Stimulated activated CD8-positive, alpha-beta memory T cell treated with anti-CD3 and anti-CD28 coated beads, Interleukin-12 subunit alpha, Interleukin-12 subunit beta, amount 100 ng/mL, for 24 hours (primary cell): ENCODE data around the gene OR7C1.
"Not testable (repeated sequence)": the region's sequence is repeated elsewhere in the genome, so short reads cannot be mapped to it uniquely, and the experiment has no call there.

ENCODE experiments used
- DNase-seq: peaks from one replicate; pipeline ENCODE4 v3.0.0-alpha.2; 2020; ENCODE audit errors: extremely low read depth

Gene OR7C1

DNA sequence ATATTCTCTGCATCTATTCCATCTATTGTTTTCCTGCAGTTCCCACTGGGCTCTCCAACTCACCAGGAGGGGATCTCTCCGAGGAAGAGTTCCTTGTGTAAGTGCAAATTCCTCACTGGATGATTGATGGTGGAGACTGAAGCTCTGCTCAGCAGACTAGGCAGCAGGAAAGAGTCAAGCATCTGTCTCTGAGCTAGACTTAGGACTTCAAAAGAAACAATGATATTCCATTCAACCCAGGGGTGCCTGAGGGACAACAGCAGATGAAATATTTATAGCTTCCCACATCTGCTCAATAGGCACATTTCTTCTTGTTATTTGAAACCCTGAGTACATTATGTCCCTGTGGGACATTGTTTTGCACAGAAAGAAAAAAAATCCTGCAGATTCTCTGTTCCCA lies at the start of gene OR7C1, which contains the start of gene OR7A5:
Gene OR7C1, minus strand, starts transcription at position 175 of the 400 bp plus-strand sequence. CDS start 35,049 bp downstream, outside the sequence.
Gene OR7A5, minus strand, starts transcription at position 175 of the 400 bp plus-strand sequence. CDS start 6,944 bp downstream, outside the sequence.
- no peak for DNase-seq

GRCh38 chr19:14871619-14872230 lies 36.7 kb upstream of the OR7C1 start:
- no peak for DNase-seq

DNA sequence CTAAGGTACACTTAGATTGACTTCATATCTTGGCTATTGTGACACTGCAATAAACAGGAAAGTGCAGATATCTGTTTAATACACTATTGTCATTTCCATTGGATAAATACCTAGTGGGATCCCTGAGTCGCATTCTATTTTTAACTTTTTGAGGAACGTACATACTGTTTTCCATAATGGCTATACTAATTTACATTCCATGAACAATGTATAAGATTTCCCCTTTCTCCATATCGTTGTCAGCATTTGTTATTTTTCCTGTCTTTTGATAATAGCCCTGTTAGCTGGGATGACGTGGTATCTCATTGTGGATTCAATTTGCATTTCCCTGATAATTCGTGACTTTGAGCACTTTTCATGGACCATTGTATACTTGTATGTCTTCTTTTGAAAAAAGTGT lies 33.5 kb upstream of the OR7C1 start:
- no peak for DNase-seq

- DNase-seq: no peak
These were observed 13.8 kb upstream of the OR7C1 start, which contains the start of gene OR7A10 for GRCh38 chr19:14848822-14849221. OR7A10 (minus strand) TSS chr19:14848922; CDS start chr19:14841877, 7,045 bp downstream.

GRCh38 chr19:14843578-14843977 lies 8.6 kb upstream of the OR7C1 start:
- DNase-seq: no peak

DNA sequence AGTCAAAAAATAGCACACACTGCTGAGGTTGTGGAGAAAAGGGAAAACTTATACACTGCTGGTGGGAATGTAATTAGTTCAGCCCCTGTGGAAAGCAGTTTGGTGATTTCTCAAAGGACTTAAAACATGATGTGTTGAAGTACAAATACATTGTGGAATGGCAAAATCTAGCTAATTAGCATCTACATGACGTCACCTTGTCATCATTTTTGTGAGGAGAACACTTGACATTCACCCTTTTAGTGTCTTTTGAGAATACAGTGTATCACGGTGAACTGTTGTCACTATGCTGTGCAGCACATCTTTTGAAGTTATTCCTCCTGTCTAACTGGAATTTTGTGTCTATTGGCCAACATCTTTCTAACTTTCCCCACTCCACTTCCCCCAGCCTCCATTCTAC lies 8.2 kb upstream of the OR7C1 start:
- no peak for DNase-seq

DNA sequence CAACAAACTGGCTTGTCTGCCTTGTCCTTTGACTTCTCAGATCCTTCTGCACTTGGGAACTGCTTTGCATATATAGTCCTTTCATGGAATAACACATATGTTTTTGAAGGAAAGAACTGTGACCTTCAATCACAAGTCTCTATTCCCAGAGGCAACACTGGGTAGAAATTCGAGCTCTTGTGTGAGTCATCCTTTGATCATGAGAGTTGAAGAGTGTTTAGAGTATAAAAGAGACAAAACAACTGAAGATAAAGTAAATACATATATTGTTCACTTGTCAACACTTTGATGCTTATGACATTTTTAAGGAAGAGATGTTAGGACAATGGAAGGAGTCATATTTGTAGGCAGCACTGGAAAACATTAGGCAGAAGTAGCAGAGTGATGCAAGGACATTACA lies 5.2 kb upstream of the OR7C1 start:
- DNase-seq: no peak

DNA sequence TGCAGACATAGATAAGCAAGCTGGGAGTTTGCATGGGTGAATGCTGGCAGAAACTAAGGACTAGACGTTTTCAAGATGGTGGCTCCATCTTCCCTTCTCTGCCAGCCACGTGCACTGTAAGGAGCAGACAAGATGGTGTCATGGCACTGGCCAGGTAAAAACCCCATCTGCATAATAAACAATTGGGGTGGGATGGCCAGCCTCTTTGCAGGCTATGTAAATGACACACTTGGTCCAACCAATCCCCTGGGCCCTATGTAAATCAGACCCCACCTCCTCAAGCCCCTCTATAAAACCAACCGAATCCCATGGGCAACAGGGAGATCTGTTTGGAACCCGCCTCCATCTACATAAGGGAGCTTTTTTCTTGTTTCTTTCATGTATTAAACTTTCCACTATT lies 2.4 kb upstream of the OR7C1 start:
- no peak for DNase-seq

DNA sequence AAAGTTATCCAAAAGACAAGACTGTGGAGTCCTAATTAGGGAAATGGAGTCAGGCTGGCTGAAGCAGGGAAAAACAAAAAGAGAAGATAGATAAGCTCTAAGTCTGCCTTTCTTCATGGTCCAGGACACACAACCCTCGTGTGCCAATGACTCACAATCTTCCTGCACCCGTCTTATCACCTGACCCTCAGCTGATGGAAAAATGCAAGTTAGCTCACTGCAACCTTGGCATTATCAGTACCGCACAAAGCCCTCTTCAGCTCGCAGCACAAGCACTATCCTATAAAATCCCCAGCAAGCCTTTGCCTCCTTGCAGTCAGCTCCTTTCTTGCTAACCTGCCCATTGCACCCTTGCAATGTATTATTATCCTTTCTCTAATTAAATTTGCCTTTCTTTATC lies 4.3 kb downstream of the OR7C1 start:
- no peak for DNase-seq

DNA sequence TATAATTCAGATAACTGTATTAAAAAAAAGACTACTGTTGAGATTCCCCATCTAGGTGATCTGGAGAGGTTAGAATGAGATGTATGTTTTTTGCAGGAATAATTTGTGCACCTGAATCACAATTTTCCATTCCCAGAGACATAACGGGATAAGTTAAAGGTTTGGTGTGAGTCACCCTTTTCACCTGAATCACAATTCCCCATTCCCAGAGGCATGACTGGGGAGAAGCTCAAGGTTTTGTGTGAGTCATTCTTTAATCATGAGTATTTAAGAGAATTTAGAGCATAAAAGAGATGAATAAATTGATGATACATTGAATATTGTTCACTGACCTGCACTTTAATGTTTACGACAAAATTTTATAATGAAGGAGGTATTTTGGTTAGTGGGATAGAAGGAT lies 9.0 kb downstream of the OR7C1 start:
- DNase-seq: no peak

DNA sequence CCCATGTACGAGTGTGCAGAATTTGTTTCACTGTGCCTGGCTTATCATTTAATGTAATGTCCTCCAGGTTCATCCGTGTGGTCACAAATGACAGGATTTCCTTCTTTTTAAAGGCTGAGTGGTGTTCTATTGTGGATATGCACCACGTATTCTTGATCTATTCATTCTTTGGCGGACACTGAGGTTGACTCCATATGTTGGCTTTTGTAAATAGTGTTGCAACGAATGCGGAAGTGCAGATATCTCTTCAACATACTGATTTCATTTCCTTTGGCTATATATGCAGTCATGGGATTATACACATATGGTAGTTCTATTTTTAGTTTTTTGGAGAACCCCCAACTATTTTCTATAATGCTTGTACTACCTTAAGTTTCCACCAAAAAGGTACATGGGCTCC lies 13.0 kb downstream of the OR7C1 start:
- DNase-seq: no peak

- no peak for DNase-seq
These were observed 16.4 kb downstream of the OR7C1 start for GRCh38 chr19:14818588-14818987.

DNA sequence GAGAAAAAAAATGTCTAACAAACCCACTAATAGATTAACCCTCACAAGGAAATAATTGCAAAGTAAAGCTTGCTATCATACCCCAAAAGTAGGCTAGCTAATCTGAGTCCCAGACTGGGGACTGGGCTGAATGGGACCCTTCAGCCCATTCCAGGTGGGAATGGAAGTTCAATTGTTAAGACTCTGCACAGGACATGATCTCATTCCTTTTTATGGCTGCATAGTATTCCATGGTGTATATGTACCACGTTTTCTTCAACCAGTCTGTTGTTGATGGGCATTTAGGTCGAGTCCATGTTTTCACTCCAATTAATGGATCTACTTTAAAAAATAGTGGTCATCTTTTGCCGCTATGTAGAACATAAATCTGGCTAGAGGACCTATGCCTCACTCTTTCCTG lies 17.9 kb downstream of the OR7C1 start:
- DNase-seq: no peak

DNA sequence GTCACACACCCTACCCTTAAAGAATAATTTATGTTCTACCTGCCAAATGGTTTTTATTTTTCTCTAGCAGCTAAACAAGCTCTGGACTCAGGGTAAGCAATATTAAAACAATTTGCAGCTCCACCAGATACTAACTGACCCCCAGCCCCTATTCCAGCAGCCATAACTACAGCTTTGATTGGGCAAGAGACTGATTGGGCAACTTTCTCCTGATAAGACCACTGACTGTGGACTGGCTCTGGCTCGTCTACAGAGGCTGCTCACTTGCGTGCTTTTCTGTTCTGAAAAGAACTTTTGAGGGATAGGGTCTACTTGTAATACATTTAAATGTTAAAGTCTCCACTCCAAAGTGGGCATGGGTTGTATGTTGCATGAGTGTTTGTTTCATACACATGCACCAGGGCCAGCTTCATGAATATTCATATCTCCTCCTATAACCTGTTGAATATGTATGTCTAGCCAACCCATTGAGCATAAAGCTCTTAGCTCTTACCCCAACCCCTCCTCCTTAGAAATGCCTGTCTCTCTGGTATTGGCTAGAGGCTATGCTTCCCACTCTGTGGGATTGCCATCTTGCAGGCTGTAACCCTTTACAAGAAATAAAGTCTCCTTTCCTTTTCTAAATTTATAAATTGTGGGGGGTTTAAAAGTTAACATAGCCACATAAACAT lies 19.9 kb downstream of the OR7C1 start:
- no peak for DNase-seq

- DNase-seq: no peak
These were observed 25.5 kb downstream of the OR7C1 start for GRCh38 chr19:14809272-14810057.

DNA sequence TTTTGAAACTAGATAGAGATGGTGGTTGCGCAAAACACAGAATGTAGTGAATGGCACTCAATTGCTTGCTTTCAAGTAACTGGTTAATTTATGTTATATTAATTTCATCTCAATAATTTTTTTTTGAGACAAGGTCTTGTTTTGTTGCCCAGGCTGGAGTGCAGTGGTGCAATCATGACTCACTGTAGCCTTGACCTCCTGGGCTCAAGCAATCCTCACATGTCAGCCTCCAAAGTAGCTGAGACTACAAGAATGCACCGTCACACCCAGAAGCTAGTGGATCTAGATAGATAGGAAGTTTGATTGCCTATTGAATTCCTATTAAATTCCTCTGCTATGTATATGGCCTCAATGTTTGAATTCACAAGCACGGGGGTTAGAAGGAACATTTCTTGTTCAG lies 30.2 kb downstream of the OR7C1 start:
- DNase-seq: no peak

- DNase-seq: no peak
These were observed 36.2 kb downstream of the OR7C1 start for GRCh38 chr19:14798760-14799159.

DNA sequence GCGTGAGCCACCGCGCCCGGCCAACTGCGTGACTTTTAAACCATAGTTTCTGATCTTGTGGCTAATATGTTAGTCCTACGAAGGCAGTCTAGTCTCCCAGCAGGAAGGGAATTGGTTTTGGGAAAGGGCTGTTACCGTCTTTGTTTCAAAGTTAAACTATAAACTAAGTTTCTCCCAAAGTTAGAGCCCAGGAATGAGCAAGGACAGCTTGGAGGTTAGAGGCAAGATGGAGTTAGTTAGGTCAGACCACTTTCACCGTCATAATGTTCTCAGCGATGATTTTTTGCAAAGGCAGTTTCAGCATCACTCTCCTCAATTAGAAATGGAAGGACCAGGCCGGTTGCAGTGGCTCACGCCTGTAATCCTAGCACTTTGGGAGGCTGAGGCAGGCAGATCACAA lies 39.0 kb downstream of the OR7C1 start:
- DNase-seq: no peak

- DNase-seq: no peak
These were observed 39.8 kb downstream of the OR7C1 start for GRCh38 chr19:14795078-14795721.

GRCh38 chr19:14792250-14792649 lies 42.7 kb downstream of the OR7C1 start:
- DNase-seq: not testable (repeated sequence)

- no peak for DNase-seq
These were observed 48.5 kb downstream of the OR7C1 start for GRCh38 chr19:14786421-14786851.
